HG03432 (cell line): ENCODE measurements around the gene PTPRO.

ENCODE experiments used
- ATAC-seq: cut with Tn5 transposase; IDR thresholded peaks from one replicate; pipeline ENCODE4 v1.9.1; 2021; ENCODE audit warnings: mild to moderate bottlenecking, moderate library complexity; ENCODE audit not compliant: unreplicated experiment

PTPRO gene

DNA sequence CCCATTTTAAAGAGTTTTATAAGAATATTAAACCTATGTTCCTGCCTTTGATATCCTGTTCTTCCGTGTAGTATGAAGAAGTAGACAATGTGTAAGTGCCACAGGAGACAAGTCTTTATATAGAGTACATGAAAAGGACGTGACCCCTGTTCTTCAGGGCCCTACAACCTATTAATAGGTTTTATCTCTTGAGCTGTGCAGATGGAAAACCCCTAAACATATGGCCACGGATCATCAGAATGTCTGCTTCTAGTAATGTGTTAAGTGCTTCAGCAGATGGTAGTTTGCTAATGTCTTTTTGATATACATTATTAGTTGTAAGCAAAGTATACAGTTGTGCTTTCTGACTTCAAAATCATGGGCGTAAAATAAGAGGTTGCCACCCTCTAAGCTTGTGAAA, 228.5 kb downstream of the PTPRO start:
- ATAC-seq: no peak

- ATAC-seq: no peak
Observed at GRCh38 chr12:15555446-15555845, 233.1 kb downstream of the PTPRO start.

GRCh38 chr12:15556411-15557102, 234.2 kb downstream of the PTPRO start:
- no peak for ATAC-seq

- ATAC-seq: no peak
Observed at GRCh38 chr12:15558915-15559528, 236.7 kb downstream of the PTPRO start.

- ATAC-seq: no peak
Observed at GRCh38 chr12:15561396-15561795, 239.1 kb downstream of the PTPRO start.

- ATAC-seq: no peak
Observed at GRCh38 chr12:15562263-15562662, 240.0 kb downstream of the PTPRO start.

- no peak for ATAC-seq
Observed at GRCh38 chr12:15563663-15564062, 241.4 kb downstream of the PTPRO start.

DNA sequence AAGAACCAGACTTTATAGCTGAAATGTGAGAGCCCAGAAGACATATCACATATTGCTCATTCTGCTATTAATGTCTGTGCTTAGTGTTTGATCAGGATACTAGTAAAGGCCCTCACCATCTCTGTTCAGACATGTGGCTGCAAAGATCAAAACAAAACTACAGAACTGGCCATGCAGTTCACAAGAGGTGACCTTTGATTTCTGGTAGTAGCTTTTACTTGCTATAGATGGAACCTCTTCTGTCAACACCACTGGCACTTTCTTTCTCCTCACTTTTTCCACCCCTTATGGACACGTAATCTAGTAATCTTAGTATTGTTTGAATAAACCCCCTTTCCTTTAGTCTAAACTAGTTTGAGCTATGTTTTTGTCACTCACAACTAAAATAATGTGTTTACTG, 252.0 kb downstream of the PTPRO start:
- ATAC-seq: no peak

GRCh38 chr12:15575671-15576541, 253.6 kb downstream of the PTPRO start:
- no peak for ATAC-seq

DNA sequence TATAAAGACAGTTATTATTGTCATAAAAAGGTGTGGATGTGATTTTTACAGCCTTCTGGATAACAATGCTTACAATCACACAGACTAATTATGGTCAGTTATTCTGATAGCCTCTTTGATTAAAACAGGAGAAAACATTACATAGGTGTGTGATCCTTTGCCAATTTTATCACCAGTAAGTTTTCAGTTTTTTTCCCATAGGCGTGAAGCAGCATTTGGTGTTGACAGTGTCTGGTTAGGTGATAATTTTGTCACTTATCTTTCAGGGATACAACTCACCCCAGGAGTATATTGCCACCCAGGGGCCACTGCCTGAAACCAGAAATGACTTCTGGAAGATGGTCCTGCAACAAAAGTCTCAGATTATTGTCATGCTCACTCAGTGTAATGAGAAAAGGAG, 258.1 kb downstream of the PTPRO start:
- no peak for ATAC-seq

DNA sequence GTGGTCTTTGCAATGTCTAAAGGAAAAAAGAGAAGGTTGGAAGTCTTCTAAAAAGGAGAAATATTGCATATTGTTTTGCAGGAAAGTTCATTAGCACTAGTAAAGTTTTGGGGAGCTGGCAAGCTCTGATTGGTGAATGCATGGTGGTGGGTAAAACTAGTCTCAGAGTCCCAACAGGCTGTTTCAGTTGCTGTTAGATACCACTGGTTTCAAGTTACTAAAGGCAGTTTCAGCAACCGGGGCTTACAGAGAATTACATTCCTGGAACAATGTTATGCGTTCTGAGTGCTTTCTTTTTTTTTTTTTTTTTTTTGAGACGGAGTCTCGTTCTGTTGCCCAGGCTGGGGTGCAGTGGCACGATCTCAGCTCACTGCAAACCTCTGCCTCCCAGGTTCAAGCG, 258.7 kb downstream of the PTPRO start:
- no peak for ATAC-seq

DNA sequence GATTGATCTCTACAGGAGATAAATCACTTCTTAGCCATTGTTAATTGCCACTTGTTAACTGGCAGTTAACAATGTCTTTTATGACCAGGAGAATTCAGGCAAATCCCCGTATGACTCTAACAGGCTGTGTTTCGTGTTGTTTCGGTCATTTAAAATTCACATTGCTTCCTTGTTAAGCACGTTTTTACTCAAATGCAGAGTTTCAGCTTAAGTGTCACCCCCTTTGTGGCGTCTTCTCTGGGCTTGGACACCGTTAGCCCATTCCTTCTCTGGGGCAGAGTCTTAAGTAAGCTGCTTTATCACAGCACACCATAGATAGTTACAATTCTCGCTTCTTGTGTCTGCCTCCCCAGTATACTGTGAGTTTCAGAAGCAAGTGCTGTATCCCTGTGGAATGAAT, 261.5 kb downstream of the PTPRO start:
- no peak for ATAC-seq

GRCh38 chr12:15584366-15585041, 262.2 kb downstream of the PTPRO start:
- ATAC-seq: no peak

GRCh38 chr12:15589328-15590032, 267.2 kb downstream of the PTPRO start:
- no peak for ATAC-seq

DNA sequence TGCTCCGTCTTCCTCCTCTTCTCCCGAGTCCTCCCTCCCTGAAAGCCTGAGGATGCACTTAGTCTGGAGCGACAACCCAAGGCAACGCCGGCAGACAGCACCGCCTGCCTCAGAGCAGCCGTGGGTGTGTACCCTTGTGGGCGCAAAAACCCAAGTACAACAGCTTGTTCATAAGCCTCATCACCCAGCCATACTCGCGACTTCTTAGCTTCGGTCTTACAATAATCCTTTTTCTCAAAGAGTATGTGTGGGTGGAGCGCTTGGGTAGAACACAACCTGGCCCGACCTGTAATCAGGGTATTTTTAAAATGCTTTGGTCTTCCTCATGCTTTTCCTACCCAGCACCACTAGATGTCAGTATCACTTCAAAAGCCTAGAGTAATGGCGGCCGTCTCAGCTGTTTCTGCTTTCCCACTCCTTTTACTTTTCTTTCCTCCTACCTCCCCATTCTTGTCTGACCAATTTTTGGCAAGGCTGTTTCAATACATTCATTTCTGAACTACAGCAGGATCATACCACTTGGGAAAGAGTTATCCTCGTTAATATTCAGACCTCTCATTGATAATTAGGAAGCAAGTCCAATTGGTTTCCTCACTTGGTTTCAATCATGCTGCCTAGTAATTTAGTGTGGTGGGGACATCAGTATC, 268.0 kb downstream of the PTPRO start:
- ATAC-seq: peak; percentile 92

GRCh38 chr12:15591811-15592210, 269.5 kb downstream of the PTPRO start:
- no peak for ATAC-seq

GRCh38 chr12:15592934-15593333, 270.6 kb downstream of the PTPRO start:
- ATAC-seq: no peak

- no peak for ATAC-seq
Observed at GRCh38 chr12:15596174-15596573, 273.9 kb downstream of the PTPRO start.

GRCh38 chr12:15597125-15597830, 275.0 kb downstream of the PTPRO start:
- no peak for ATAC-seq
